Lower leg skin (tissue), 3 donors: ENCODE data around the gene SETD3.

Experiments used
- CTCF ChIP-seq, 3 donors: fragments of 450-650 bp; IDR thresholded peaks; one replicate each; pipeline ENCODE4 v1.5.1; 2016; ENCODE audit warnings: antibody characterized with exemption in 3 of 3, mild to moderate bottlenecking in 3 of 3, moderate library complexity in 2 of 3
- POLR2A ChIP-seq, 2 donors: fragments of 450-650 bp; IDR thresholded peaks; one replicate each; pipeline ENCODE4 v1.6.1; 2016 to 2017; ENCODE audit warnings: antibody characterized with exemption in 2 of 2, mild to moderate bottlenecking in 1 of 2, moderate library complexity in 1 of 2

GRCh38 chr14:99527427-99528076, 46.9 kb upstream of the SETD3 start:
- TF ChIP-seq CTCF (IDR thresholded peaks at IDR 0.05) (no peak), POLR2A (IDR thresholded peaks at IDR 0.05) (no peak)
